ENCODE data around the gene TRIP12. TPM values are rescaled to one million over a fixed set of nuclear protein-coding genes. Genes with fewer than 3 reads are reported as not detected.

Gene TRIP12
- polyA plus RNA-seq, 3 donors, result 22.2 to 56.7 (median 44.0) TPM

DNA sequence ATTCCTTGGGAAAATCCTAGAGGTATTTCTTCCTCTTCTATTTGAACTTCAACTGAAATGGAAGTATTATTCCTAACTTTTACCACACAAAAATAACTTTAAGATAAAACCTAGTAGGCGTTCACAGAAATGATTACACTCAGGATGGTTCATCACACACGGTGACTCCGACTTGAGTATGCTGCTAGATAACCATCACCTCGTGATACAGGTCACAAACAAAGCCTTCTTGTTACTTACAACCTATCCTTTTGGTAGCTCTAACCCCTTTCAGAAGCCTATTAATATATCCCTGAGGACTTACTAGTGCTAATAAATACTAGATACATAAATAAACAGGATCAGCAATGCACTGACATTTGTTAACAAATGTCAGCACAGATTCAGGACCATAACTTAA, 106.5 kb downstream of the TRIP12 start:
- no peaks in the 10 kb centered on the region for H3K4me1 ChIP-seq (ENCODE audit: control insufficient read depth in 1 of 2, insufficient read depth in 2 of 2, low read length in 2 of 2)
- intact Hi-C loops (cut with micrococcal nuclease), result no loop called here
- H3K36me3 Mint-ChIP-seq, result peaks cover 59 to 84% of the 10 kb centered on the region in 2 donors

GRCh38 chr2:229810786-229811185, 111.0 kb downstream of the TRIP12 start:
- Histone ChIP-seq H3K4me1 (ENCODE audit: control insufficient read depth in 1 of 2, insufficient read depth in 2 of 2, low read length in 2 of 2) (no peaks in the 10 kb centered on the region), H2AFZ (ENCODE audit: insufficient read depth, low read depth, low read length, poor library complexity, severe bottlenecking) (no peak overlapping the region), H3K27ac (ENCODE audit: low read depth in 1 of 2, low read length in 2 of 2) (no peak overlapping the region), H3K4me2 (replicated peaks; ENCODE audit: extremely low read depth, low read length, poor library complexity, severe bottlenecking) (no peak overlapping the region), H3K79me2 (ENCODE audit: insufficient read depth, low read length) (no peaks in the 10 kb centered on the region), H3K36me3 (replicated peaks in 1 of 2; ENCODE audit: control insufficient read depth in 1 of 2, insufficient read depth in 2 of 2, low read length in 2 of 2) (peaks cover 94 to 98% of the 10 kb centered on the region in 2 donors), H3K9ac (ENCODE audit: insufficient read depth, low read length, poor library complexity, severe bottlenecking) (no peak overlapping the region), H3K27me3 (ENCODE audit: control insufficient read depth in 2 of 2, insufficient read depth in 2 of 2, low read length in 2 of 2) (no peaks in the 10 kb centered on the region), H4K20me1 (ENCODE audit: insufficient read depth, low read length) (peaks cover 11% of the 10 kb centered on the region), H3K9me3 (replicated peaks in 1 of 2; ENCODE audit: control insufficient read depth in 1 of 2, insufficient read depth in 1 of 2, low read length in 2 of 2) (no peaks in the 10 kb centered on the region), H3K4me3 (replicated peaks in 1 of 3; ENCODE audit: low read depth in 2 of 3, low read length in 3 of 3) (no peak overlapping the region)
- Mint-ChIP-seq H3K36me3 (peaks cover 68 to 88% of the 10 kb centered on the region in 2 donors), H3K4me3 (no peak overlapping the region), H3K27ac (no peak overlapping the region), H3K9me3 (no peaks in the 10 kb centered on the region), H3K4me1 (no peaks in the 10 kb centered on the region), H3K27me3 (ENCODE audit: low read depth in 3 of 3) (no peaks in the 10 kb centered on the region)
- TF ChIP-seq CTCF (IDR thresholded peaks at IDR 0.05), result no peak
- WGBS (ENCODE audit: insufficient coverage), result 100% methylated on average over 1 of the region's 3 CpGs
- no peak for DNase-seq
- intact Hi-C loops (cut with micrococcal nuclease), result no loop called here

More for the DNA sequence above, 106.5 kb downstream of the TRIP12 start:
- Histone ChIP-seq H3K27ac (ENCODE audit: low read depth in 1 of 2, low read length in 2 of 2) (no peak overlapping the region), H3K4me2 (replicated peaks; ENCODE audit: extremely low read depth, low read length, poor library complexity, severe bottlenecking) (no peak overlapping the region), H2AFZ (ENCODE audit: insufficient read depth, low read depth, low read length, poor library complexity, severe bottlenecking) (no peak overlapping the region), H3K79me2 (ENCODE audit: insufficient read depth, low read length) (no peaks in the 10 kb centered on the region), H3K9ac (ENCODE audit: insufficient read depth, low read length, poor library complexity, severe bottlenecking) (no peak overlapping the region), H3K36me3 (replicated peaks in 1 of 2; ENCODE audit: control insufficient read depth in 1 of 2, insufficient read depth in 2 of 2, low read length in 2 of 2) (peaks cover 92 to 96% of the 10 kb centered on the region in 2 donors), H3K27me3 (ENCODE audit: control insufficient read depth in 2 of 2, insufficient read depth in 2 of 2, low read length in 2 of 2) (no peaks in the 10 kb centered on the region), H3K9me3 (replicated peaks in 1 of 2; ENCODE audit: control insufficient read depth in 1 of 2, insufficient read depth in 1 of 2, low read length in 2 of 2) (no peaks in the 10 kb centered on the region), H4K20me1 (ENCODE audit: insufficient read depth, low read length) (peaks cover 18% of the 10 kb centered on the region), H3K4me3 (replicated peaks in 1 of 3; ENCODE audit: low read depth in 2 of 3, low read length in 3 of 3) (no peak overlapping the region)
- no peaks in the 10 kb centered on the region for H3K9me3 Mint-ChIP-seq
- no peak overlapping the region for H3K27ac Mint-ChIP-seq
- TF ChIP-seq CTCF (IDR thresholded peaks at IDR 0.05), result no peak
- no peak overlapping the region for H3K4me3 Mint-ChIP-seq
- 97% methylated on average over 4 of the region's 4 CpGs for WGBS (ENCODE audit: insufficient coverage)
- H3K27me3 Mint-ChIP-seq (ENCODE audit: low read depth in 3 of 3), result no peaks in the 10 kb centered on the region
- DNase-seq, result no peak
- H3K4me1 Mint-ChIP-seq, result peaks cover 1% of the 10 kb centered on the region
